VCaP (cell line): Measurements from ENCODE around the gene TMEM161B.
"Not testable (repeated sequence)": the region's sequence is repeated elsewhere in the genome, so short reads cannot be mapped to it uniquely, and the experiment has no call there.

Experiments used
- H3K27ac ChIP-seq: fragments of 450-650 bp; 2 replicates; pipeline ENCODE4 v1.5.1; 2017
- TF ChIP-seq, protein P1 (sequence below): fragments of 450-650 bp; conservative IDR thresholded peaks from 2 replicates; pipeline ENCODE4 v1.5.1; 2017; ENCODE audit warnings: mild to moderate bottlenecking, moderate library complexity

The TMEM161B gene

DNA sequence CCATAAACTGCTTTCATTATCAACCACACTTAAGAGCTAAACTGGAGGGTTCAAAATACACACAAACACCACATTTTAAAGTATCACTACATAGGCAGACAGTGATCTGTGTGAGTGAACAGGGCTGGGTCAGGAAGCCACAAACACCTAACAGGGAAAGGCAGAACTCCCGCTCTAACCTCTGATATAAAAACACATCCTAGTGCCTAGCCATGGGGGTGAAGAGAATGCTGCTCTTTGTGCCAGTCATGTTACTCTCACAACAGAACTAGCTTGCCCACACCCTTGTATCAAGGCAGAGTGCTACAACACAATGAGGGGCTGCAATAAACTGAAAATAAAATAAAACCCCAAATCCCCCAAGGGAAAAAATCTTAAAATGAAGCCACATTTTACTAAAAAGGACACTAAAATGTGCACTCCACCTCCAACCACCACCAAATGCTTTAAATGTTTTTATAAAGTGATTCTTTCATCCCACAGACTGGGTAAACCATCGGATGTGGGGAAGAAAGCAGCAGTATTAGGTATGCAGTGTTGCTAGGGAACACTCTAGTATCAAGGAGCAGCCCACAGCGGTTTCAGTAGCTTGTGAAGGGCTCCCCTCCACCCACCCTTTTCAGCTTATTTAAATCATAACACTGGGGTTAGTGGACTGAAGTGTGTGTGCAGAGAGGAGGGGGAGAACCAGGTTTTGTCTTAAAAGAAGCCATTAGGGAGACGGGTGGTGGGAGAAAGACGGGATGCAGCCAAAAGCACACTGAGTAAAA, 64.5 kb downstream of the TMEM161B start:
- TF ChIP-seq, protein P1, sequence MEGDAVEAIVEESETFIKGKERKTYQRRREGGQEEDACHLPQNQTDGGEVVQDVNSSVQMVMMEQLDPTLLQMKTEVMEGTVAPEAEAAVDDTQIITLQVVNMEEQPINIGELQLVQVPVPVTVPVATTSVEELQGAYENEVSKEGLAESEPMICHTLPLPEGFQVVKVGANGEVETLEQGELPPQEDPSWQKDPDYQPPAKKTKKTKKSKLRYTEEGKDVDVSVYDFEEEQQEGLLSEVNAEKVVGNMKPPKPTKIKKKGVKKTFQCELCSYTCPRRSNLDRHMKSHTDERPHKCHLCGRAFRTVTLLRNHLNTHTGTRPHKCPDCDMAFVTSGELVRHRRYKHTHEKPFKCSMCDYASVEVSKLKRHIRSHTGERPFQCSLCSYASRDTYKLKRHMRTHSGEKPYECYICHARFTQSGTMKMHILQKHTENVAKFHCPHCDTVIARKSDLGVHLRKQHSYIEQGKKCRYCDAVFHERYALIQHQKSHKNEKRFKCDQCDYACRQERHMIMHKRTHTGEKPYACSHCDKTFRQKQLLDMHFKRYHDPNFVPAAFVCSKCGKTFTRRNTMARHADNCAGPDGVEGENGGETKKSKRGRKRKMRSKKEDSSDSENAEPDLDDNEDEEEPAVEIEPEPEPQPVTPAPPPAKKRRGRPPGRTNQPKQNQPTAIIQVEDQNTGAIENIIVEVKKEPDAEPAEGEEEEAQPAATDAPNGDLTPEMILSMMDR = no peak
- no peak overlapping the region for H3K27ac ChIP-seq

DNA sequence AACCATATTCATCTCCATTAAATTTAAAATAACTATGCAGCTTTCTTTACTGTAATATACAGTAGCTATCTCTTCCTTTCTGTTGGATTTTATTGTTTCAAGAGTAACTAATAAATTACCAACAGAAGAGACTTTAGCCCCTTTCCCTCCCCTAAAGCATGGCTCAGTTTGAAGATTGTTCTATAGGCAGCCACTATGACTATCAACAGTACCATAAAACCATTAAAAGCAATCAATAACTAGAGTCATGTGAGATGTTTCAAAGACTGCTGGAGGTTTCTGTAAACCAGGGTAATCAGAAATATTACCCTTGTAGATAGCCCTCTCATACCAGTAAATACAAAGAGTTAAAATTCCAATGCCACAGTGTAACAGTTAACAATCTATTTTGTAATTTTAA, 73.0 kb downstream of the TMEM161B start:
- H3K27ac ChIP-seq = no peak overlapping the region
- TF ChIP-seq, protein P1 = no peak

DNA sequence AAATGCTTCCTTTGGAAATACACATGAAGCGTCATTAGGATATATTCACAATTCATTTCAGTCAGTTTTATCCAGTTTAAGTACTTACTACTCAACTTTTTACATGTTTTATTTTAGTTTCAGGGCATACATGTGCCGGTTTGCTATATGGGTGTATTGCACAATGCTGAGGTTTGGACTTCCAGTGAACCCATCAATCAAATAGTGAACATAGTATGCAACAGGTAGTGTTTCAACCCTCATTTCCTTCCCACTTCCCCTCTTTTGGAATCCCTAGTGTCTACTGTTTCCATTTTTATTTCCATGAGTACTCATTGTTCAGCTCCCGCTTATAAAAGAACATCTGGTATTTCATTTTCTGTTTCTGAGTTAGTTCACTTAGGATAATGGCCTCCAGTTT, 74.7 kb downstream of the TMEM161B start:
- no peak overlapping the region for H3K27ac ChIP-seq

GRCh38 chr5:88190106-88190834, 78.4 kb downstream of the TMEM161B start:
- TF ChIP-seq, protein P1 = peak; percentile 72
- H3K27ac ChIP-seq = peak overlapping the region; percentile 58

More for the DNA sequence above, 74.7 kb downstream of the TMEM161B start:
- TF ChIP-seq, protein P1 = no peak

GRCh38 chr5:88189484-88189883, 79.2 kb downstream of the TMEM161B start:
- peak overlapping the region; percentile 58 for H3K27ac ChIP-seq

GRCh38 chr5:88188458-88189132, 80.0 kb downstream of the TMEM161B start:
- H3K27ac ChIP-seq = no peak overlapping the region

DNA sequence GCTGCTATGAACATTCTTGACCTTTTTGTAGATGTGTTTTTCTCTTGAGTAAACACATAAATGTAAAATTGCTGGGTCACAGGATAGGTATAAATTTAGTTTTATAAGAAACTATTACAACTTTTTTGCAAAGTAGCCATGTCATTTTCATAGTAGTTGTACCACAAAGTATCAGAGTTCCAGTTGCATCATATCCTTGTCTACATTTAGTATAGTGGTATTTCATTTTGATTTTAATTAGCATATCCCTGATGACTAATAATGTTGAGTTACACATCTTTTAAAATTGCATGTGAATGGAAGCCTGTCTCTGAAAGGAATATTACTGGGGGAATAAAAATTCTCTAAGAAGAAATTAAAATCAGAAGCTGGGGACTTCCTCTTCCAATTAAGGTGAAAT, 85.4 kb downstream of the TMEM161B start:
- TF ChIP-seq, protein P1 = no peak
- H3K27ac ChIP-seq = no peak overlapping the region

More at GRCh38 chr5:88188458-88189132, 80.0 kb downstream of the TMEM161B start:
- TF ChIP-seq, protein P1 = no peak

- H3K27ac ChIP-seq = not testable (repeated sequence)
Measured at GRCh38 chr5:88177486-88177885, 91.2 kb downstream of the TMEM161B start.
